H9 (cell line): ENCODE measurements around the gene ZBTB33. TPM values are rescaled to one million over a fixed set of nuclear protein-coding genes. Genes with fewer than 3 reads are reported as not detected.

Source experiments
- DNase-seq: peaks from one replicate; pipeline ENCODE4 v3.0.0-alpha.2; 2017
- H2AFZ ChIP-seq: one replicate; pipeline ENCODE4 v1.6.1; 2013; ENCODE audit warnings: mild to moderate bottlenecking, low read length, control low read depth, moderate library complexity
- H2AK5ac ChIP-seq: 2 replicates; pipeline ENCODE4 v1.6.1; 2013; ENCODE audit warnings: low read length, control low read depth, mixed read lengths; ENCODE audit not compliant: insufficient read length
- H2BK120ac ChIP-seq: one replicate; pipeline ENCODE4 v1.6.1; 2013; ENCODE audit warnings: low read depth, mild to moderate bottlenecking, low read length, control low read depth, inconsistent platforms; ENCODE audit not compliant: poor library complexity, severe bottlenecking
- H2BK12ac ChIP-seq: 2 replicates; pipeline ENCODE4 v1.6.1; 2013; ENCODE audit warnings: low read length, control low read depth, mixed read lengths, low read depth; ENCODE audit not compliant: insufficient read length
- H2BK15ac ChIP-seq: 2 replicates; pipeline ENCODE4 v1.6.1; 2013; ENCODE audit warnings: low read depth, low read length, control low read depth
- H2BK20ac ChIP-seq: one replicate; pipeline ENCODE4 v1.6.1; 2013; ENCODE audit warnings: low read depth, mild to moderate bottlenecking, low read length, control low read depth, inconsistent platforms; ENCODE audit not compliant: poor library complexity, severe bottlenecking
- H2BK5ac ChIP-seq: 2 replicates; pipeline ENCODE4 v1.6.1; 2013; ENCODE audit warnings: low read length, control low read depth, mixed read lengths; ENCODE audit not compliant: insufficient read length
- H3K14ac ChIP-seq: 2 replicates; pipeline ENCODE4 v1.6.1; 2013; ENCODE audit warnings: low read length, control low read depth; ENCODE audit not compliant: insufficient read depth
- H3K18ac ChIP-seq: 2 replicates; pipeline ENCODE4 v1.6.1; 2013; ENCODE audit warnings: low read depth, mild to moderate bottlenecking, mixed read lengths, low read length, control low read depth; ENCODE audit not compliant: insufficient read length
- H3K23ac ChIP-seq: 2 replicates; pipeline ENCODE4 v1.6.1; 2013; ENCODE audit warnings: low read length, control low read depth, mixed read lengths, low read depth; ENCODE audit not compliant: insufficient read length
- H3K23me2 ChIP-seq: 2 replicates; pipeline ENCODE4 v1.6.1; 2013; ENCODE audit warnings: low read depth, mild to moderate bottlenecking, mixed read lengths, low read length, control low read depth; ENCODE audit not compliant: insufficient read length, poor library complexity, severe bottlenecking
- H3K27ac ChIP-seq: 2 replicates; pipeline ENCODE4 v1.5.1; 2013; ENCODE audit warnings: low read length, control low read depth, mixed read lengths, low read depth; ENCODE audit not compliant: insufficient read length
- H3K27me3 ChIP-seq: 2 replicates; pipeline ENCODE4 v1.6.1; 2013; ENCODE audit warnings: low read length, control low read depth, inconsistent platforms; ENCODE audit not compliant: insufficient read depth
- H3K4ac ChIP-seq: 2 replicates; pipeline ENCODE4 v1.6.1; 2013; ENCODE audit warnings: low read depth, mild to moderate bottlenecking, control low read depth, inconsistent platforms, low read length, moderate library complexity
- H3K4me1 ChIP-seq: 2 replicates; pipeline ENCODE4 v1.6.1; 2013; ENCODE audit warnings: low read length, control low read depth, inconsistent platforms; ENCODE audit not compliant: insufficient read depth
- H3K4me2 ChIP-seq: 2 replicates; pipeline ENCODE4 v1.6.1; 2013; ENCODE audit warnings: low read length, control low read depth, mixed read lengths; ENCODE audit not compliant: insufficient read length, insufficient read depth
- H3K56ac ChIP-seq: 2 replicates; pipeline ENCODE4 v1.6.1; 2013; ENCODE audit warnings: low read depth, mild to moderate bottlenecking, mixed read lengths, low read length, control low read depth; ENCODE audit not compliant: insufficient read length
- H3K79me1 ChIP-seq: 2 replicates; pipeline ENCODE4 v1.6.1; 2013; ENCODE audit warnings: low read depth, mild to moderate bottlenecking, moderate library complexity, low read length, control low read depth, inconsistent platforms; ENCODE audit not compliant: insufficient read depth, poor library complexity, severe bottlenecking
- H3K79me2 ChIP-seq: 2 replicates; pipeline ENCODE4 v1.6.1; 2013; ENCODE audit warnings: low read length, control low read depth, inconsistent platforms; ENCODE audit not compliant: insufficient read depth
- H3K9ac ChIP-seq: 2 replicates; pipeline ENCODE4 v1.6.1; 2013; ENCODE audit warnings: low read length, control low read depth, mixed read lengths; ENCODE audit not compliant: insufficient read length; ENCODE audit errors: extremely low read depth
- H3K9me3 ChIP-seq: one replicate; pipeline ENCODE4 v1.6.1; 2013; ENCODE audit warnings: low read depth, low read length, inconsistent platforms; ENCODE audit not compliant: control insufficient read depth
- H3T11ph ChIP-seq: one replicate; pipeline ENCODE4 v1.6.1; 2013; ENCODE audit warnings: mild to moderate bottlenecking, low read length, control low read depth, inconsistent platforms
- H4K20me1 ChIP-seq: one replicate; pipeline ENCODE4 v1.6.1; 2013; ENCODE audit not compliant: control insufficient read depth, insufficient read length, insufficient read depth
- H4K5ac ChIP-seq: 2 replicates; pipeline ENCODE4 v1.6.1; 2013; ENCODE audit warnings: low read depth, mild to moderate bottlenecking, mixed read lengths, low read length, control low read depth; ENCODE audit not compliant: insufficient read length
- H4K8ac ChIP-seq: replicated peaks from 2 replicates; pipeline ENCODE4 v1.6.1; 2013; ENCODE audit warnings: low read length, control low read depth, mixed read lengths, low read depth; ENCODE audit not compliant: insufficient read length
- H4K91ac ChIP-seq: 2 replicates; pipeline ENCODE4 v1.6.1; 2013; ENCODE audit warnings: low read depth, mild to moderate bottlenecking, moderate library complexity, mixed read lengths, low read length, control low read depth; ENCODE audit not compliant: insufficient read length
- H3K27ac Mint-ChIP-seq, 3 experiments: 2 replicates in 2 of 3; 3 replicates in 1 of 3; pipeline ENCODE4 v1.8.0; 2020 to 2021; ENCODE audit warnings: mixed read lengths in 3 of 3, mild to moderate bottlenecking in 1 of 3, moderate library complexity in 1 of 3
- H3K27me3 Mint-ChIP-seq: 2 replicates; pipeline ENCODE4 v1.8.0; 2021; ENCODE audit warnings: low read depth, mild to moderate bottlenecking, moderate library complexity, mixed read lengths
- H3K36me3 Mint-ChIP-seq, 3 experiments: 2 replicates in 2 of 3; 3 replicates in 1 of 3; pipeline ENCODE4 v1.8.0; 2020 to 2021; ENCODE audit warnings: low read depth in 3 of 3, mixed read lengths in 3 of 3; ENCODE audit not compliant: insufficient read depth in 1 of 3
- H3K4me1 Mint-ChIP-seq, 2 experiments: 2 replicates each; pipeline ENCODE4 v1.8.0; 2020; ENCODE audit warnings: mixed read lengths in 2 of 2
- H3K4me3 Mint-ChIP-seq, 2 experiments: 2 replicates in 1 of 2; 3 replicates in 1 of 2; pipeline ENCODE4 v1.8.0; 2020 to 2021; ENCODE audit warnings: mild to moderate bottlenecking in 2 of 2, mixed read lengths in 2 of 2, moderate library complexity in 1 of 2
- H3K9me3 Mint-ChIP-seq, 2 experiments: 2 replicates in 1 of 2; 3 replicates in 1 of 2; pipeline ENCODE4 v1.8.0; 2020; ENCODE audit warnings: mild to moderate bottlenecking in 2 of 2, mixed read lengths in 2 of 2, moderate library complexity in 1 of 2
- WGBS: extraction: QIAGEN DNeasy Blood & Tissue Kit; methylation state at CpG from one replicate; pipeline ENCODE4 v1.1.7; 2013; ENCODE audit warnings: missing lambda C conversion rate, low lambda C conversion rate, mixed read lengths; ENCODE audit not compliant: insufficient read length; ENCODE audit errors: extremely low coverage; 5-methylcytosine and 5-hydroxymethylcytosine counted together
- total RNA-seq: library from RNA; stranded (reverse); gene quantifications from 2 replicates; pipeline ENCODE4 v1.2.1, GENCODE V29; 2021
- TF ChIP-seq, protein P1 (sequence below): fragments of 200-600 bp; sonication (generic); conservative IDR thresholded peaks from 3 replicates; pipeline ENCODE4 v1.8.0; 2021; ENCODE audit warnings: antibody characterized with exemption, mild to moderate bottlenecking

ZBTB33 gene
- total RNA-seq, 1 experiment from 2014 or later = 18.7 TPM

DNA sequence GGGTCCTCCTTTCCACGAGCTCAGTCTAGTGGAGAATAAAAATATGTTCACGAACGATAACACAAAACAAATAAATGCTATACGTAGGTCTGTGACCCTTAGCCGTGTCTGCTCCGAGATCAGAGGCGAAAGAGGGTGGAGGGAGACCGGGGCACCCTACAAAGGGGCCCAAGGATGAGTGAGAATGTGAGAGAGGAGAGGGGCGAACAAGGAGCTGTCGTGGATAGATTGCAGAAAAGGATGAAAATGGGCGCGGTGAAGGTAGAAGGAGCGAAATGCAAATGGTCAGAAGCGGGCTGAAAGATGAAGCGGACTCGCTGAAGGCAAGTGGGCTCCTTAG is 6.2 kb upstream of the ZBTB33 start:
- H3K27ac Mint-ChIP-seq = peak overlapping the region; percentile 2 to 96 (median 50); a peak in 5 of 7 replicates
- peak overlapping the region; percentile 23 for H4K8ac ChIP-seq
- no peak overlapping the region for H4K91ac ChIP-seq
- H3K4me3 Mint-ChIP-seq = peak overlapping the region; percentile 81 to 92
- H2BK5ac ChIP-seq = no peak overlapping the region
- DNase-seq = no peak
- peak overlapping the region; percentile 73 for H3K9ac ChIP-seq
- no peak overlapping the region for H3T11ph ChIP-seq
- no peaks in the 10 kb centered on the region for H3K27me3 ChIP-seq
- peak overlapping the region; percentile 11 for H3K27ac ChIP-seq
- no peaks in the 10 kb centered on the region for H3K23me2 ChIP-seq
- no peak overlapping the region for H2AK5ac ChIP-seq
- H3K4me1 ChIP-seq = no peaks in the 10 kb centered on the region
- no CpG with 5 or more reads among the region's 16 CpGs for WGBS
- H3K18ac ChIP-seq = peak overlapping the region; percentile 49
- no peak overlapping the region for H3K23ac ChIP-seq
- H2BK20ac ChIP-seq = no peak overlapping the region
- H3K79me1 ChIP-seq = no peaks in the 10 kb centered on the region
- H3K79me2 ChIP-seq = no peaks in the 10 kb centered on the region
- H4K20me1 ChIP-seq = no peaks in the 10 kb centered on the region
- TF ChIP-seq, protein P1, sequence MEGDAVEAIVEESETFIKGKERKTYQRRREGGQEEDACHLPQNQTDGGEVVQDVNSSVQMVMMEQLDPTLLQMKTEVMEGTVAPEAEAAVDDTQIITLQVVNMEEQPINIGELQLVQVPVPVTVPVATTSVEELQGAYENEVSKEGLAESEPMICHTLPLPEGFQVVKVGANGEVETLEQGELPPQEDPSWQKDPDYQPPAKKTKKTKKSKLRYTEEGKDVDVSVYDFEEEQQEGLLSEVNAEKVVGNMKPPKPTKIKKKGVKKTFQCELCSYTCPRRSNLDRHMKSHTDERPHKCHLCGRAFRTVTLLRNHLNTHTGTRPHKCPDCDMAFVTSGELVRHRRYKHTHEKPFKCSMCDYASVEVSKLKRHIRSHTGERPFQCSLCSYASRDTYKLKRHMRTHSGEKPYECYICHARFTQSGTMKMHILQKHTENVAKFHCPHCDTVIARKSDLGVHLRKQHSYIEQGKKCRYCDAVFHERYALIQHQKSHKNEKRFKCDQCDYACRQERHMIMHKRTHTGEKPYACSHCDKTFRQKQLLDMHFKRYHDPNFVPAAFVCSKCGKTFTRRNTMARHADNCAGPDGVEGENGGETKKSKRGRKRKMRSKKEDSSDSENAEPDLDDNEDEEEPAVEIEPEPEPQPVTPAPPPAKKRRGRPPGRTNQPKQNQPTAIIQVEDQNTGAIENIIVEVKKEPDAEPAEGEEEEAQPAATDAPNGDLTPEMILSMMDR = no peak
- no peak overlapping the region for H2AFZ ChIP-seq
- peaks cover 12% of the 10 kb centered on the region for H3K9me3 ChIP-seq
- peaks cover 5 to 9% of the 10 kb centered on the region in 2 experiments; a peak in 3 of 4 replicates for H3K4me1 Mint-ChIP-seq
- H3K56ac ChIP-seq = no peak overlapping the region
- no peak overlapping the region for H3K4ac ChIP-seq
- H3K9me3 Mint-ChIP-seq = peaks cover 41 to 57% of the 10 kb centered on the region in 2 experiments
- H3K14ac ChIP-seq = peak overlapping the region; percentile 67
- no peak overlapping the region for H4K5ac ChIP-seq
- peaks cover 0 to 2% (median 0%) of the 10 kb centered on the region in 3 experiments; a peak in 3 of 7 replicates for H3K36me3 Mint-ChIP-seq
- no peak overlapping the region for H2BK15ac ChIP-seq
- peaks cover 18% of the 10 kb centered on the region for H3K27me3 Mint-ChIP-seq
- peak overlapping the region; percentile 56 for H3K4me2 ChIP-seq
- H2BK12ac ChIP-seq = no peak overlapping the region
- no peak overlapping the region for H2BK120ac ChIP-seq
